ENCODE measurements around the gene HDAC4.

- TF ChIP-seq POLR2A (IDR thresholded peaks at IDR 0.05) (no peak), CTCF (IDR thresholded peaks at IDR 0.05) (no peak)
Measured at GRCh38 chr2:239195318-239195871, 205.4 kb downstream of the HDAC4 start.
